Dermis blood vessel endothelial cell (primary cell): ENCODE results near the gene IFT74. TPM values are rescaled to one million over a fixed set of nuclear protein-coding genes. Genes with fewer than 3 reads are reported as not detected.

ENCODE experiments used
- DNase-seq: peaks from one replicate; pipeline ENCODE4 v3.0.0; 2010
- total RNA-seq: library from RNA; depleted of rRNA; stranded (reverse); fragments of >200 nt; gene quantifications from 2 replicates; pipeline ENCODE4 v1.2.3, GENCODE V29; 2014

The IFT74 gene
- total RNA-seq: 7.8 and 12.1 TPM in 2 replicates

GRCh38 chr9:26955921-26956859, at the start of gene IFT74:
IFT74 (plus strand) TSS chr9:26956412; CDS start chr9:26961968, 5,556 bp downstream.
- peak; percentile 99 for DNase-seq

- no peak for DNase-seq
Observed at GRCh38 chr9:26913138-26913668, 43.0 kb upstream of the IFT74 start.

DNA sequence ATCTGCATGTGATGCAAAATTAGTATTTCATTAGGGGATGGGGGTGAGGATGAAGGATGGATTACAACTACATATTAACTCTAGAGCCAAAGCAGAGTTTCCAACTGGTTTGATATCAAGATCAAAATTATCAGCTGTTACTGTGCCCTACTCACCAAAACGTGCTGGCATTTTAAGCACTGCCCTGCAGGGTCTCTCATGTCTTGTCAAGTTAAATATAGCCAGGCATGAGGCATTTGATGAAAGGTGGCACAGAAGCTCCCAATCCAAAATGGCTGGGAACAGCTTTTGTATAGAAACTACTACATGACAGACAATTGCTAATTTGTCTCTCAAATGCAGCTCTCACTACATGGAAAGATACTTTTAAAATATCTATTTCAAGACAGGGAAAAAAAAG, 36.5 kb upstream of the IFT74 start:
- no peak for DNase-seq

DNA sequence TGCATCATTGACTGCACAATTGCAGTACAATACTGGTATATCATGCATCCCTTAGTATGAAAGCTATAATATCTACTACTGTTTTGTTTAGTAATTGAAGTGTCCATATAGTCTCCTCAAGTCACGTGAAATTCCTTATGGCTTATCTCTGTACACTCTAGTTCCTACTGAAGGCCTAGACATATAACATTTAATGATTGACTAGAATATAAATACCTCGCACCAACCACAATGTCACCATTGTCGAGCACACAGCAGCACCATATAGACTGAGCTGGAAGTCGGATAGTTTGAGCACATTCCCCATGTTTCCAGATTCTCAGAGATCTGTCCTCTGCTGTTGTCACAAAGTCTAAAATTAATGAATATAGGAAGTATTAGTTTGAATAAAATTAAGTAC, 30.6 kb upstream of the IFT74 start:
- DNase-seq: no peak

DNA sequence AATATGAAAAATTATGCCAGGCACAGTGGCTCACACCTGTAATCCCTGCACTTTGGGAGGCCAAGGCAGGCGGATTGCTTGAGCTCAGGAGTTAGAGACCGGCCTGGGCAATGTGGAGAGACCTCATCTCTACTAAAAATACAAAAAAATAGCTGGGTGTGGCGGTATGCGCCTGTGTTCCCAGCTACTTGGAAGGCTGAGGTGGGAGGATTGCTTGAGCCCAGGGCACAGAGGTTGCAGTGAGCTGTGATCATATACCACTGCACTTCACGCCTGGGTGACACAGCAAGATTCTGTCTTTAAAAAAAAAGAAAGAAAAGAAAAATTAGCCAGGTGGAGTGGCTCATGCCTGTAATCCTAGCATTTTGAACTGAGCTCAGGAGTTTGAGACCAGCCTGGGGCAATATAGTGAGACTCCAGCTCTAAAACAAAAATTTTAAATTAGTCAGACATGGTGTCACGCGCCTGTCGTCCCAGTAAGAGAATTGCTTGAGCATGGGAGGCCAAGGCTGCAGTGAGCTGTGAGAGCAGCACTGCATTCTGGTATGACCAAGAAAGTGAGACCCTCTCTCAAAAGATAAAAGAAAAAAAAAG, 27.2 kb upstream of the IFT74 start:
- DNase-seq: no peak

DNA sequence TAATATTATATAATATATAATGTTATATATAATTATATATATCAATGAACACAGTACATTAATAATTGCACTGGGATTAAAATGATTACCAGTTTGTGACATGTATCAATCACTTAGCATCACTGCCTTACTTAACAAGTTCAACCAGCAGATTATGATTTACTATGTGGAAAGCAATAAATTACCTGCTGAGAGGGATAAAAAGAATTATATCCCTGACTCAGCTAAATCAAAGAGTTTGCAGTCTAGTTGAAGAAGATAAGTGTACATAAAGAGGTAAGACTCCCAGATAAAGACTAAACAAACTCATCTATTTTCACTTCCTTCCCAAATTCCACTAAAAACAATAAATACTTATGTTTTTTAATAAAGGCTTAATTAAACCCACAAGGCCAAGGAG, 20.4 kb upstream of the IFT74 start:
- no peak for DNase-seq

GRCh38 chr9:26937816-26938371, 18.3 kb upstream of the IFT74 start:
- no peak for DNase-seq

GRCh38 chr9:26939955-26940711, 16.1 kb upstream of the IFT74 start:
- no peak for DNase-seq

GRCh38 chr9:26940779-26941178, 15.4 kb upstream of the IFT74 start:
- DNase-seq: no peak

DNA sequence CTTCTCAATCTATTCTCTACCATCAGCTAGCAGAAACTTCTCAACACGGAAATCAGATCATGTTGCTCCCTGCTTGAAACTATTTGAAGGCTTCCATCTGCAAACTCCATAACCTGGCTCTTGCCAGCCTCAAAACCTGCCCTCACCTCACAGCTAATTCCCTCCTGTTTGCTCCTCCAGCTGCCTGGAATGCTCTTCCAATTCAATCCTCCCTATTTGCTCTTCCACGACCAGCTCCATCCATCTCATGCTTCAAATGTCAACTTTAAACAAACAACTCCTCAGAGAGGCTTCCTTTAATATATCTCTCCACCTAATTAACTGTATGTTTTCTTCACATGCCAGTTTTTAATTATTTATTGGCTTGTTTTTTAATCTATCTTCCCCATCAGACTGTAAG, 10.6 kb upstream of the IFT74 start:
- DNase-seq: no peak

DNA sequence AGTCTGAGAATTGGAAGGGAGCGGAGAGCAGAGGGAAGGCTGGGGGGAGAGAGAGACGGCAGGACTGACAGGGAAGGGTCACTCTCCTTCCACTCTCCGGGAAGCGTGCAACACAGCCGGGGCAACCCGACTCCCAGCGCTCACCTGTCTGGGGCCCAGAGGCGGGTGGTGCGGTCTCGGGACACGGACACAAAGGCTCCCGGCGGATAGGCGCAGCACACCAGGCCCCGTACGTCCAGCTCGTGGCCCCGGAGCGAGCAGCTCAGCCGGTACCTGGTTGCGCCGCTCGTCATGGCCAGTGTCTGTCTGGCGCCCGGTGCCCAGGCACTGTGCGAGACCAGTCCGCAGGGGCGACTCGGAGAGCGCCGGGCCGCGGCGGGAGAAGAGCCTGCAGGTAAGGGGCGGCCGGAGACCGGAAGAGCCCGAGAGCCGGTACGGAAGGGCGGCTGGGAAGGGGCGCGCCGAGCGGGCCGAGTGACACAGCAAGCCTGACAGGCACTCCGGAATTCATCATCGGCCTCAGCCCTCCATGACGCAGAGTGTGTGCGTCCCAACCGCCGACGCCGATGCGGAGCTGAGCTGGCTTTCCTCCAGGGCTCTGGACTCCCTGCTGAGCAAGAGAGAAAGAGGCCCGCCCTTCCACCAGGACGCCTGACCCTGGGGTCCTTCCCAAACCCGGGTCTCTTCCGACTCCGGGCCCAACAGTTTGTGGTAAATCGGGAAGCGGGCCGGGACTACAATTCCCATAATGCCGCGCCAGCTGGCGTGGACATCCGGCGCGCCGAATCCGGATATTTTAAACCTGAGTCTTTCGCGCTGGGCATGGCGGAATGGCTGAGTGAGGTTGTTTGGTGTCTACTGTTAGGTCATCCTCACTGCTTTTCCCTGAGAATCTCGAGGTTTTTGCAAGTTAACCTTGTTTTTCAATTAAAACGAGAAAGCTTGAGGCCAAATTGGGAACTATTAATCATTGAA, 9.2 kb upstream of the IFT74 start, which contains the start of gene PLAA:
Gene PLAA (minus strand): TSS at position 490 of the 975 bp plus-strand sequence. CDS start 197 bp downstream, at position 293.
- peak; percentile 93 for DNase-seq

GRCh38 chr9:26947736-26948135, 8.5 kb upstream of the IFT74 start:
- peak; percentile 29 for DNase-seq

DNA sequence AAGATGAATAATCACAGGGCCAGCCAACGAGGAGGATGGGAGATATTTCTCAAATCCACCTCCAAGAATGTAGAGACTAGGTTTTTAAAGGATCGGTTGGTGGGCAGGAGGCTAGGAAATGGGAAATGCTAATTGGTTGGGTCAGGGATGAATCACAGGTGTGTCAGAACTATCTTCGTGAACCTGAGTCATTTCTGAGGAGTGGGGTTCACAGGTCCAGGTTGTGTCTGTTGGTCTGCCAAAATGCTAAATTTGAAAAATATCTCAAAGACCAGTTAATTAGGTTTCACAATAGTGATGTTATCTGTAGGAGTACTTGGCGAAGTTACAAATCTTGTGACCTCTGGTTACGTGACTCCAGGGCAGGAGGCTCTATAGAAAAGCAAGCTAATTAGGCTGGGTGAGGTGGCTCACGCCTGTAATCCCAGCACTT, 6.6 kb upstream of the IFT74 start:
- DNase-seq: no peak

DNA sequence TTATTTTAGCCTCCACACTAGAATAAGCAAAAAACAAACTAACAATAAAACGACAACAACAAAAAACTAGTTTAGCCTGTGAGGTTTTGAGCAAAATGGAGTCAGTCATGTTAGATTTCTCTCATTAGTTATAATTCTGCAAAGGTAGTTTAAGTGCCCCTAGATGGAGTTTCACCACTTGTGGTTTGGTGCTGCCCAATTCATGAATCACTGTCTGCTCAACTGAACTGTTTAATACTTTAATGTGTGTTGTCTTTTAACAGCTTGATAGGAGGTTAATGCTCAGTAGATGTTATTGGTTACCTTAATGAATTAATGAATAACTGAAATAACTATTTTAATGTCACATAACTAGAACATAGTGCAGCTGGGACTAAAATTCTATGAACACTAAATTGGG, 5.7 kb upstream of the IFT74 start:
- no peak for DNase-seq

- no peak for DNase-seq
Observed at GRCh38 chr9:26951794-26952193, 4.4 kb upstream of the IFT74 start.

DNA sequence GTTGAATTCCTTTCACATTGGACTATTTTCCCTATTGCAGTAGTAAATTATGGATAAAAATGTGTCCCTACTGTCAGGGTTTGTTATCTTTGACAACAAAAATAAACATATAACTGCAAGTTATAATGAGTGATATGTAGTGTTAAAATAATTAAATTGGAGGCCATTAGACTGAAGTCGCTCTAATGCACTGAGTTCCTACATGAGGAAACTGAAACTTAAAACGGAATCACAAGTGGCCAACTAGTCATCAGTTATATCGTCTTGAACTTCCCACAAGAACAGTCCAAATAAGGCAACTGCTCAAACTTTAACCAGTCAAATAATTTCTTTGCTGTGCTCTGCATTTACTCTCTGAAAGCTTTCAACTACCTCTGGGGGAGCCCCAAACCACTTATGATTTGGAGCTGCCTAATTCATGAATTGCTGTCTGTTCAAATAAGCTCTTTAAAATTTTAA, 2.1 kb upstream of the IFT74 start:
- DNase-seq: no peak

DNA sequence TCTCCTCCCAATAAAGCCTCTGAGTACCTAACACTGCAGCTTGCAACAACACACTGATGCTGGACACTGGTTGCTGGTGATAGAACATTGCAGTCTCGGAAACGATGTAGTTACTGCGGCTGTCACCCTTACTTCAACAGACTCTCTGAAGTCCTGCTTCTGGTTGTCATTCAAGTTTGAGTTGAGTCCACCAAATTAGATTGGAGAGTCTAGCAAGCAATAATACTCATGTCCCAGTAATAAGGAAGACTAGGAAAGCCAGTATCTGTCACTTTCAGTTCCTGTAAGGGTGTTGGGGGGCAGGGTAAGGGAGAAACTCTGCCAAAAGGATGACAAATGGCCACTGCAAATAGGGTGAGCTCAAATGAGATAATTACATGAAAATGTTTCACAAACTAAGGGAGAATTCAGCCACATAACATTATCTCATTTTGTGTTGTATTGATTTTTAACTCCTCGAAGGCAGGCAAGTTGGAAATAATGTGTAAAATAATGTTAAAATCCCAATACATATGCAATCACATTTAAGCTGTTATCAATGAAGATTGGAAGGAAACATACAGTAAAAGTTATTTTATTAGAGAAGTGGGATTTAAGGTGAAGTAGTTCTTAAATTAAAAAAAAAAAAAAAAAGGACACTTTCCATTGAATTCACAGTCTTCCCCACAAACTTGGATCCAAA, 849 bp upstream of the IFT74 start:
- DNase-seq: no peak

GRCh38 chr9:26956860-26957233, 635 bp downstream of the IFT74 start:
- DNase-seq: no peak

GRCh38 chr9:26971721-26972120, 15.5 kb downstream of the IFT74 start:
- no peak for DNase-seq

DNA sequence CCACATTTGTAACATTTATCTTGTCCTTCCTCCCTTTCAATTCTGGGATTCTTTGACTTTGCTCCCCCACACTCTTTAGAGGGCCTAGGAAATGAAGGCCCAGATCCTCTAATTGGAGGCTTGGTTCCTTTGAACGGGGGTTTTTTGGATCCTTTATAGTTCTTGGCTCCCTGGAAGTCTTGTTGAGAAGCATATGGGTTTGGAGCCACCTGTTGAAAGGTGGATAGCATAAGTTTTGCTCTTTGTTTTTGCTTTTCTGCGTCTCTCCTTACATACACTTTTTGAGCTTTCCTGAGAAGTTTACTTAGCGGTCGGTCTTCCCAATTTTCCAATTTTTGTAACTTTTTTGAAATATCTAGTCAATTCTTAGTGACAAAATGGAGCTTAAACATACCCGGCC, 17.8 kb downstream of the IFT74 start:
- no peak for DNase-seq

DNA sequence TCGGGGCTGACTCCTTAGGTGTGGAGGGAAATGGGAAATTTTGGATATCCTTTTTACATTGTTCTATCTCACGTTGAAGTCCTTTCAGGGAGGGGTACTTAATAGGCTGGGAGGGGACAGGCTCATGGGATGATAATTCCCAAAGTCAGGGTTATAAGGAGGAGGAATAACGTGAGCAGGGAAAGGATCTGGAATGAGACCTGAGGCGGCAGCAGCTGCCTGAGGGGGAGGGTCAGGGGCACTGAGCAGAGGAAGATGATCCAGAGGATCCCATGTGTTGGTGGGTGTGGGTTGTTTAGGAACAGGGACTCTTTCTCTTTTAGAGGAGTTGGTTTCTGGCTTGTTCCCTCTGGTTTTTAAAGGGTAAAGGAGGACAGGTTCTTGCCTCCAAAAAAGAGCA, 18.7 kb downstream of the IFT74 start:
- DNase-seq: no peak
